ENCODE data around the gene ACTL8.

ACTL8 gene

DNA sequence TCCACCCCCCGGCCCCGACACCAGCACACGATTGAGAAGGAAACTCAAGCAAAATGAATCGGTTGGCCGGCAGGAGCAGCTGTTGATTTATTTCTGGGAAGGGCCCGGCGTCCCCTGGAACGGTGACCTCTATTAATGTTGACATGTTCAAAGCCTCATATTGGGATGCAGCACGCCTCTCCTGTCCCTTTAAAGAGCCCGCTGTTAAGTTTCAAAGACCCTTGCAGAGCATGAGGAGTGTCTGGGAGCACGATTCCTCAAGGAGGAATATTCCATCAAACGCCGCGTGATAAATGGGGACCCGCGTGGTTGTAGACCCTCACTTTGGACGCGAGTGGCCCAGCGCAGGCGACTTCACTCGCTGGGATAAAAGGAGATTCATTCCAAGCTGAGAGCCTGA lies 21.5 kb upstream of the ACTL8 start:
- H3K4me1 ChIP-seq = peaks cover 20% of the 10 kb centered on the region
- no peak overlapping the region for H3K27ac ChIP-seq
- H3K36me3 ChIP-seq = peaks cover 3% of the 10 kb centered on the region; the same call in 1 of the 2 replicates
- no peak for TF ChIP-seq Cebpa-rat (IDR thresholded peaks at IDR 0.05)
- no peak overlapping the region for H3K4me2 ChIP-seq
- H3K4me3 ChIP-seq = no peak overlapping the region
- H3K27me3 ChIP-seq = no peaks in the 10 kb centered on the region
- peaks cover 6% of the 10 kb centered on the region for H3K9me3 ChIP-seq
- H4K20me1 ChIP-seq = no peaks in the 10 kb centered on the region
- H3K9ac ChIP-seq = no peak overlapping the region

DNA sequence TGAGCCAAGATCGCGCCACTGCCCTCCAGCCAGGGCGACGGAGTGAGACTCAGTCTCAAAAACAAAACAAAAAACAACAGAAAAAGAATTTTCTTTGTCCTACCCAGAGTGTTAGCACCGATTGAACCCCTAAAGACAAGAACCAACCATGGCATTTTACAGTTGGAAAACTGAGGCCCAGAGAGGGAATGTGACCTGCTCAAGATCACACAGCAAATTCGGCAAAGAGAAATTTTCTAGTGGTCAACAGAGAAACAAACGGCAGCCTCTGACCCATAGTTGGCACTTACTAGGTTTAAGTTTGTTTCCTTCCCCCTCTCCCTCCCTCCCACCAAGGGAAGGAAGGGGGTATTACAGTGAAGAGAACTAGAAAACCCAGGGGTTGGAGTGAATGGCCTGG lies 20.5 kb upstream of the ACTL8 start:
- Histone ChIP-seq H4K20me1 (no peaks in the 10 kb centered on the region), H3K9ac (no peak overlapping the region), H3K4me2 (no peak overlapping the region), H3K36me3 (peaks cover 1% of the 10 kb centered on the region; the same call in 1 of the 2 replicates), H3K9me3 (no peaks in the 10 kb centered on the region), H3K27ac (no peak overlapping the region), H3K4me1 (peaks cover 20% of the 10 kb centered on the region), H3K4me3 (no peak overlapping the region), H3K27me3 (no peaks in the 10 kb centered on the region)
- no peak for TF ChIP-seq Cebpa-rat (IDR thresholded peaks at IDR 0.05)

DNA sequence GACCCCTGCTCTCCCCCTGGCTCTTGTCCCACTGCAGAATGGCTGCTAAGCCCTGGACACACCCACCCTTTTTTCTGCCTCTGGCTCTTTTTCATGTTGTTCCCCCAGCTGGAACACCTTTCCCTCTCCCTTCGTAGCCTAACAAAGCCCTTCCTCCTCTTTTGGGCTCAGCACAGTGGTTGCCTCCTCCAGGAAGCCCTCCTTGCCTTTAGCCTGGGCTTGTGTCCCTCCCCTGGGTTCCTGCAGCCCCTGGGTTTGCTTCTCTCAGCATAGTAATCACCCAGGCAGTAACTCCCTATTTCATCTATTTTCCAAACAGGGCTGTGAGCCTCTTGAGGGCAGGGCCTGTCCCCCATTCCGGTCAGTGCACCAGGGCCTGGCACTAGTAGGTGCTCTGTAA lies 19.8 kb upstream of the ACTL8 start:
- H3K27me3 ChIP-seq = no peaks in the 10 kb centered on the region
- no peaks in the 10 kb centered on the region for H3K36me3 ChIP-seq

DNA sequence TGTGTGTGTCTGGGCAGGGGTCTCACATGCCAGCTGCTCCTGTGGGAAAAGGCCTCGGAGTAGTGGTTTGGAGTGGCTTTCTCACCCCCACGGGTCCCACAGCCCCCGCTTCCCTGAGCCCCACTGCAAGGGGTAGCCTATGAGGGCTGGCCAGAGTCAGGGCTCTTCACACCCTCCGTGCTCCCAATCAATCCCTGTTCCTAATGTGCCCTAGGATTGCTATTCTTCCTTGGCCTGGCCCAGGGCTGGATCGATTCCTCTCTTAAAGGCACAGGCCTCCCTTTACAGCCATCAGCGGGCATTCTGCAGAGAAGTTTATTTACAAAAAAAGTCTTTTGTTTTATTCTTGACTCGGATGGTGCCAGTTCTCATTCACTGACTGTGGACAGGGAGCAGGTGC lies 19.3 kb upstream of the ACTL8 start:
- no peak for TF ChIP-seq Cebpa-rat (IDR thresholded peaks at IDR 0.05)
- H3K9me3 ChIP-seq = no peaks in the 10 kb centered on the region
- H3K4me3 ChIP-seq = no peak overlapping the region
- no peaks in the 10 kb centered on the region for H3K27me3 ChIP-seq
- no peaks in the 10 kb centered on the region for H3K36me3 ChIP-seq
- no peak overlapping the region for H3K4me2 ChIP-seq
- H4K20me1 ChIP-seq = no peaks in the 10 kb centered on the region
- peaks cover 18% of the 10 kb centered on the region for H3K4me1 ChIP-seq
- no peak overlapping the region for H3K27ac ChIP-seq
- no peak overlapping the region for H3K9ac ChIP-seq

More for the DNA sequence above, 19.8 kb upstream of the ACTL8 start:
- TF ChIP-seq Cebpa-rat (IDR thresholded peaks at IDR 0.05) = no peak
- Histone ChIP-seq H3K9me3 (no peaks in the 10 kb centered on the region), H3K27ac (no peak overlapping the region), H4K20me1 (no peaks in the 10 kb centered on the region), H3K9ac (no peak overlapping the region), H3K4me2 (no peak overlapping the region), H3K4me1 (peaks cover 20% of the 10 kb centered on the region), H3K4me3 (no peak overlapping the region)

DNA sequence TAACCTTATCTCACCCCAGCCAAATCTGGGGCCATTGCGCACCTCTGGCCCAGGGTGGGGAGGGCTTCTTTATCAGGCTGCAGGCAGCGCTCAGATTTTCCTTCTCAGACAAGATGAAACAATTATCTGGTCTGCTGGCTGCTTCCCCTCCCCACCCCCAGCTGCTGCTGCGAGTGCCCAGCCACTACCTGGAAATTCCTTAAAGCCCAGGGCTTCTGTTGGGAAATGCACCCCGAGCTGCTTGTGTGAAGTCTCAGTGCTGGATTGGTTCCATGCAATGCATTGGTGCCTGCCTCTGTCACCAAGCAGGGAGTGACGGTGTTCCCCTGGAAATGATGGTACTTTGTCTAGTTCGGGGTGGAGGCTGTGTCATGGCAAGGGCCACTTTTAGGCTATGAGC lies 18.5 kb upstream of the ACTL8 start:
- no peaks in the 10 kb centered on the region for H3K27me3 ChIP-seq
- no peak for TF ChIP-seq Cebpa-rat (IDR thresholded peaks at IDR 0.05)
- H3K4me1 ChIP-seq = peaks cover 11% of the 10 kb centered on the region
- H3K27ac ChIP-seq = no peak overlapping the region
- H3K36me3 ChIP-seq = no peaks in the 10 kb centered on the region
- H3K9me3 ChIP-seq = no peaks in the 10 kb centered on the region
- no peak overlapping the region for H3K4me2 ChIP-seq
- no peak overlapping the region for H3K9ac ChIP-seq
- no peaks in the 10 kb centered on the region for H4K20me1 ChIP-seq
- no peak overlapping the region for H3K4me3 ChIP-seq

DNA sequence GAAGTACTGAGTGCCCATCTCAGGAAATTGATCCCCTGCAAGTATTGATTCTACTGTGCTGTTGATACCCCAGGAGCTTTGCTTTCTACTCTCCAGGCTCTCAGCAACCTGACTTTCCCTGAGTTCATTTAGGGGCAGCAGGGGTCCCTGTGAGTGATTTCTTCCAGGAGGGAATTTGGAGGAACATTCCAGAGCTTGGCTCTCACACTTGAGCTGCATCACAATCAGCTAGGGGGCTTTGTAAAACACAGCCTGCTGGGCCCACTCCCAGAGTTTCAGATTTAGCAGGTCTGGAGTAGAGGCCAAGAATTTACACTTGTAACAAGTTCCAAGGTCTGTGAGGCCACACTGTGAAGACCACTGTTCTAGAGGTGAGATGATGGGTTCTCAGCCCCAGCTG lies 16.1 kb upstream of the ACTL8 start:
- Histone ChIP-seq H3K27me3 (no peaks in the 10 kb centered on the region), H3K9me3 (no peaks in the 10 kb centered on the region), H3K36me3 (no peaks in the 10 kb centered on the region), H3K9ac (no peak overlapping the region), H3K4me3 (no peak overlapping the region), H4K20me1 (no peaks in the 10 kb centered on the region), H3K4me1 (no peaks in the 10 kb centered on the region), H3K4me2 (no peak overlapping the region), H3K27ac (no peak overlapping the region)
- TF ChIP-seq Cebpa-rat (IDR thresholded peaks at IDR 0.05) = no peak

GRCh38 chr1:17741052-17741451 lies 14.1 kb upstream of the ACTL8 start:
- Histone ChIP-seq H3K4me3 (no peak overlapping the region), H3K36me3 (no peaks in the 10 kb centered on the region), H3K27me3 (no peaks in the 10 kb centered on the region), H3K4me2 (no peak overlapping the region), H3K27ac (no peak overlapping the region), H3K9me3 (no peaks in the 10 kb centered on the region), H4K20me1 (no peaks in the 10 kb centered on the region), H3K4me1 (no peaks in the 10 kb centered on the region), H3K9ac (no peak overlapping the region)
- TF ChIP-seq Cebpa-rat (IDR thresholded peaks at IDR 0.05) = no peak

- Histone ChIP-seq H3K9me3 (no peaks in the 10 kb centered on the region), H3K4me2 (no peak overlapping the region), H3K27me3 (no peaks in the 10 kb centered on the region), H3K4me3 (no peak overlapping the region), H3K36me3 (no peaks in the 10 kb centered on the region), H3K4me1 (no peaks in the 10 kb centered on the region), H3K9ac (no peak overlapping the region), H4K20me1 (no peaks in the 10 kb centered on the region), H3K27ac (no peak overlapping the region)
- no peak for TF ChIP-seq Cebpa-rat (IDR thresholded peaks at IDR 0.05)
Observed at GRCh38 chr1:17742583-17742982, 12.6 kb upstream of the ACTL8 start.

DNA sequence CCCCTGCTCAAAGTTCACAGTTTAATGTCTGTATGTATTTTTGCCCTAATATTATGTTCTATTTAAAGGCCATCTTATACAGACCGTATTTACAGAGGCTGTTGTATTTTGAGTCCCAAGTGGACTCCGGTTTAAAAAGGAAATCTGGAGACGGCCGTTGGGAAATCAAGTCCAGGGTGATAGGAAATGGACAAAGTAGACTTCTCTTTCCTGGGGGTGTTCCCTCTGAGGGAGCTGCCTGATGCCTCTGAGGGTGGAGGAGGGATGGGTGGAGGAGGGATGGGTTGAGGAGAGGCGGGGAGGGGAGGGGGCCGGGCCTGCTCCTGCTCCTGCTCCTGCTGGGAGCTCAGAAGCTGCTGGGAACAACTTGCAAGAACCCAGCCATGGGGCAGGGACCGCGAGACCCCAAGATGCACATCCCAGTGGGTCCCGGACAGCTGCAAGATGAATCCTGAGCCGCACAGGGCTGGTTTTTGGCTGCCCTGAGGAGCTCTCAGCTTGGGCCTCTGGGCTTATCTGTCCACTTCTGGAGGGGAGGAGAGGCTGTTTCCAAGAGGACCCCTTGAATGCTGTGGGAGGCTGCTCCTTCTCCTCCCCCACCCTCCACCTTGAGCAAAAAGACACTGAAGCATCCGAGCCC lies 12.0 kb upstream of the ACTL8 start:
- Histone ChIP-seq H3K36me3 (no peaks in the 10 kb centered on the region), H4K20me1 (no peaks in the 10 kb centered on the region), H3K27me3 (no peaks in the 10 kb centered on the region), H3K4me1 (no peaks in the 10 kb centered on the region), H3K4me2 (peak overlapping the region; percentile 29), H3K27ac (no peak overlapping the region), H3K4me3 (no peak overlapping the region), H3K9me3 (no peaks in the 10 kb centered on the region), H3K9ac (no peak overlapping the region)
- no peak for TF ChIP-seq Cebpa-rat (IDR thresholded peaks at IDR 0.05)

DNA sequence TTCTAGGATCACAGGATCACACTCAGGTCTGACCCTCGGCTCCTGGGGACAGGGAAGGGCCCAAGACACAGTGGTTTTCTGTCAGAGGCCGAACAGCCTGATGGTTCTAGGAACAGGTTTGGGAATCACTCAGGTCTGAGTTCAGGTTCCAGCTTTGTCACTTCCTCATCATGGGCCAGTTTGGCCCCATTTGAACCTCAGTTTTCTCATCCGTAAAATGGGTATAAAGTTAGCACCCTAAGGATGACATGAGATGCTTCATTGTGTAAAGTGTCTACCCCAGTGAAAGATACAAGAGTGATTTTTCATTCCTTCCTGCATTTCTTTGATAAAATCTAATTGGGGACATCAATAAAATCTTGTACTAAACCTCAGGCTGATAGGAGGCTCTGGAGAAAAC lies 11.2 kb upstream of the ACTL8 start:
- no peaks in the 10 kb centered on the region for H3K9me3 ChIP-seq
- H3K27ac ChIP-seq = no peak overlapping the region
- H3K4me2 ChIP-seq = no peak overlapping the region
- TF ChIP-seq Cebpa-rat (IDR thresholded peaks at IDR 0.05) = no peak
- no peak overlapping the region for H3K4me3 ChIP-seq
- no peak overlapping the region for H3K9ac ChIP-seq
- no peaks in the 10 kb centered on the region for H4K20me1 ChIP-seq
- H3K36me3 ChIP-seq = no peaks in the 10 kb centered on the region
- H3K4me1 ChIP-seq = no peaks in the 10 kb centered on the region
- no peaks in the 10 kb centered on the region for H3K27me3 ChIP-seq

Data from BLaER1 (cell line).